GM12878 (cell line): ENCODE data around the gene BMPR2.

Experiments
- EZH2 ChIP-seq: IDR thresholded peaks from 2 replicates; pipeline ENCODE4 v1.6.1; 2012; ENCODE audit warnings: low read depth, mild to moderate bottlenecking, control low read depth, inconsistent platforms, low read length, borderline replicate concordance; ENCODE audit not compliant: control insufficient read depth
- NR2C2 ChIP-seq: IDR thresholded peaks from 2 replicates; pipeline ENCODE4 v1.6.1; 2011; ENCODE audit warnings: borderline replicate concordance, low read depth; ENCODE audit not compliant: control insufficient read depth, insufficient read length
- POLR2A ChIP-seq: IDR thresholded peaks from 2 replicates; pipeline ENCODE4 v1.6.1; 2011; ENCODE audit warnings: low read depth, mild to moderate bottlenecking, low read length

DNA sequence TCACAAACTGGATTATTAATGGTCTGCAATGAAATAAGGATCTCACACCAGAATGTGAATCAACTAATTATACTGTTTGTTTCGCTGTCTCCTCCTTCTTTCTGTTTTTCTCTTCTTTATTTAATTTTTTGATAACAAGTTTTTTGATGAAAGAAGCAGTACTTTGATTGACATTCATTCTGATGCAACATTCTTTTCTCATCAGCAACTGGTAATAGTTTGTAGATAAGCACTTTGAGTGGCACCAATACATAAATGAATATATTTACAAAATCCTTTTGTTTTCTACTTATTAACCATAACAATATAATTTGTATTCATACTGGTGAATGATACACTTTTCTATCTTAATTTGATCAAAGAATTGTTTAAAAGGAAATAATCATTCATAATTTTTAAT, 143.3 kb downstream of the BMPR2 start:
- TF ChIP-seq NR2C2 = no peak
- TF ChIP-seq POLR2A = no peak
- no peak for TF ChIP-seq EZH2
